ENCODE results near the gene LEAP2. TPM values are rescaled to one million over a fixed set of nuclear protein-coding genes. Genes with fewer than 3 reads are reported as not detected.
"Not testable (repeated sequence)": the region's sequence is repeated elsewhere in the genome, so short reads cannot be mapped to it uniquely, and the experiment has no call there.

The LEAP2 gene
- polyA plus RNA-seq, 3 donors = 0.68 to 1.1 (median 0.70) TPM

- H3K27ac ChIP-seq (ENCODE audit: low read depth, low read length) = no peak overlapping the region
- WGBS, 3 donors = 70 to 83% (median 70%) methylated on average over 8 of the region's 8 CpGs
Observed at GRCh38 chr5:132839426-132840301, 33.8 kb upstream of the LEAP2 start.

- 67 to 80% (median 68%) methylated on average over 3 of the region's 3 CpGs for WGBS, 3 donors
- no peak overlapping the region for H3K27ac ChIP-seq (ENCODE audit: low read depth, low read length)
Observed at GRCh38 chr5:132840313-132840712, 33.2 kb upstream of the LEAP2 start.

DNA sequence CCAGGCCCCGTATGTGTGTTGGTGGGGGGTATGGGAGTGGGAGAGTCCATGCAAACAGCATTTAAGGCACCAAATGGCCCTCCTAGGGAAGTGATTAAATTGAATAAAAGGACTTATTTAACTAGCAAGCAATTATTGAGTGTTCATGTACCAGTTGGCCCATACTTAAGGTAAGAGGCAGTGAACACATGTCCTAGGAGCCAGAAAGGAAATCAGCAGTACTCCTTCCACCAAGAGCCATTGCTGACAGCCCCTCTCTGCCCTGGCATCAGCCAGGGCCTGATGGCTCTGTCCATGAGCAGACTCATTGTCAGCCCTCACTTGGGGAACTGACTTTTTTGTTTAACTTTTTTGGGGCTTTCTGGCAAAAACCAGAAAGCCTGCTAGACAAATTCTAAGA lies 32.6 kb upstream of the LEAP2 start:
- 19 to 71% (median 69%) methylated on average over 1 of the region's 1 CpG for WGBS, 3 donors
- no peak overlapping the region for H3K27ac ChIP-seq (ENCODE audit: low read depth, low read length)

GRCh38 chr5:132841305-132841704 lies 32.2 kb upstream of the LEAP2 start:
- H3K27ac ChIP-seq (ENCODE audit: low read depth, low read length) = no peak overlapping the region
- 64 to 91% (median 85%) methylated on average over 4 of the region's 4 CpGs for WGBS, 3 donors

GRCh38 chr5:132848270-132848669 lies 25.2 kb upstream of the LEAP2 start:
- WGBS, 3 donors = 93 to 96% (median 95%) methylated on average over 8 of the region's 8 CpGs

DNA sequence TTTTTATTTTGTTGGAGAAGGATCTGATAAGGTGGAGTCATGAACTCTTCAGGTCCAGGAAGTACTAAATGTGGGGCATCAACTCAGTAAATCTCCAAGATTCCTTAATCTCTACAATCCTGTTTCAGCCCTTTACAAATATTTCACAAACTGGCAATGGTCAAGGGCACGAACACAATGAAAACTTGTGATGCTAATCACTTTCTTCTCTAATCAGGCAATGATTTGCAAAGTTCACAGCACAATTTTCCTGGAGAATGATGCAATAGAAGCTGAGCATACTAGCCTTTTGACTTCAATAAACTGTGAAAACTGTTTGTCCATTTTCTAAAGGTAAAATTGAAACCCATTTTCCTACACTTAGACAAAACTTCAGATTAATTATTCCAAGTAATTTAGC lies 24.1 kb upstream of the LEAP2 start:
- H3K27ac ChIP-seq (ENCODE audit: low read depth, low read length) = no peak overlapping the region
- 40 to 80% (median 64%) methylated on average over 1 of the region's 1 CpG for WGBS, 3 donors

More at GRCh38 chr5:132848270-132848669, 25.2 kb upstream of the LEAP2 start:
- H3K27ac ChIP-seq (ENCODE audit: low read depth, low read length) = no peak overlapping the region

GRCh38 chr5:132850066-132850465 lies 23.4 kb upstream of the LEAP2 start:
- 62 to 91% (median 82%) methylated on average over 2 of the region's 2 CpGs for WGBS, 3 donors
- H3K27ac ChIP-seq (ENCODE audit: low read depth, low read length) = no peak overlapping the region

DNA sequence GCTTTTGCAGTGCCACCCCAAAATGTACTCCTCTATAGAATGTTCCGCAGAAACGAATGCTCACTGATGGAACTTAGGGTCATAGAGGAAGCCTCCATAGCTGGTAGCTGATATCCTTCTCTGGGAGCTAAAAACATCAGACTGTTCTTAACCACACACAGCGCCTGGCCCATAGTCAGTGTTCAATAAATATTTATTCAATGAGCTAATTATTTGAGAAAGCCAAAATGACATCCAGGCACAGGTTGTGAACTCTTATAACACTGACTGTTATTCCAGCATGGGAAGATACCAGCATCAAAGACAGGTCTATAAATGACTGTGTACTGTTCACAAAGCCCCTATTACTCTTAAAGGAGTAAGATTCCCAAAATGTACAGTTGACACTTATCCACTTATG lies 20.1 kb upstream of the LEAP2 start:
- no peak overlapping the region for H3K27ac ChIP-seq (ENCODE audit: low read depth, low read length)
- WGBS, 3 donors = 68 to 94% (median 88%) methylated on average over 3 of the region's 3 CpGs

- no peak overlapping the region for H3K27ac ChIP-seq (ENCODE audit: low read depth, low read length)
- 21 to 38% (median 24%) methylated on average over 1 of the region's 1 CpG for WGBS, 3 donors
Observed at GRCh38 chr5:132853790-132854189, 19.7 kb upstream of the LEAP2 start.

GRCh38 chr5:132854301-132854700 lies 19.2 kb upstream of the LEAP2 start:
- H3K27ac ChIP-seq (ENCODE audit: low read depth, low read length) = no peak overlapping the region
- 8 to 39% (median 37%) methylated on average over 3 of the region's 3 CpGs for WGBS, 3 donors

- H3K27ac ChIP-seq (ENCODE audit: low read depth, low read length) = not testable (repeated sequence)
- 96 to 98% (median 96%) methylated on average over 5 of the region's 5 CpGs for WGBS, 3 donors
Observed at GRCh38 chr5:132854992-132855391, 18.5 kb upstream of the LEAP2 start.

DNA sequence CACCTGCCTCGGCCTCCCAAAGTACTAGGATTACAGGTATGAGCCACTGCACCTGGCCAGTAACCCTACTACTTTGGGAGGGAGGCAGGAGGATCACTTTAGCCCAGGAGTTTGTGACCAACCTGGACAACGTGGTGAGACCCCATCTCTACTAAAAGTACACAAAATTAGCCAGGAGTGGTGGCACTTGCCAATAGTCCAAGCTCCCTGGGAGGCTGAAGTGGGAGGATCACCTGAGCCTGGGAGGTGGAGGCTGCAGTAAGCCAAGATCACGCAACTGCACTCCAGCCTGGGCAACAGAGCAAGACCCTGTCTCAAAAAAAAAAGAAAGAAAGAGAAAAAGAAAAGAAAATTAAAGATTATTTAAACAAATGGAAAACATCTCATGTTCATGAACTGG lies 17.5 kb upstream of the LEAP2 start:
- no peak overlapping the region for H3K27ac ChIP-seq (ENCODE audit: low read depth, low read length)
- WGBS, 3 donors = 78 to 93% (median 82%) methylated on average over 3 of the region's 3 CpGs

DNA sequence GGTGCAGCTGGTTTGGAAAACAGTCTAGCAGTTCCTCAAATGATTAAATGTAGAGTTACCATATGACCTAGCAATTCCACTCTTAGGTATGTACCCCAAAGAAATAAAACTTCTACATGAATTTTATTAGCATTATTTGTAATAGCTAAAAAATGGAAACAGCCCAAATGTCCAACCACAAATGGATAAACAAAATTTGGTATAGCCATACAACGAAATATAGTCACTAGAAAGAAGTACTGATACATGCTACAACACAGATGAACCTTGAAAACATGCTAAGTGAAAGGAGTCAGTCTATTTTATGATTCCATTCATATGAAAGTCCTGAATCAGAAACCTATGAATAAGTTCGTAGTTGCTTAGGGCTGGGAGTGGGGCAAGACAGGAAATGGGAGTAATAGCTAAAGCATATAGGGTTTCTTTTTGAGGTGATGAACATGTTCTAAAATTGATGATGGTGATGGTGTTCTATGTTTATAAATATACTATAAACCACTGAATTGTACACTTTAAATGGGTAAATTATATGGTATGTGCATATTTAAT lies 13.5 kb upstream of the LEAP2 start:
- no peak overlapping the region for H3K27ac ChIP-seq (ENCODE audit: low read depth, low read length)
- WGBS, 3 donors = 79 to 93% (median 84%) methylated on average over 2 of the region's 2 CpGs

DNA sequence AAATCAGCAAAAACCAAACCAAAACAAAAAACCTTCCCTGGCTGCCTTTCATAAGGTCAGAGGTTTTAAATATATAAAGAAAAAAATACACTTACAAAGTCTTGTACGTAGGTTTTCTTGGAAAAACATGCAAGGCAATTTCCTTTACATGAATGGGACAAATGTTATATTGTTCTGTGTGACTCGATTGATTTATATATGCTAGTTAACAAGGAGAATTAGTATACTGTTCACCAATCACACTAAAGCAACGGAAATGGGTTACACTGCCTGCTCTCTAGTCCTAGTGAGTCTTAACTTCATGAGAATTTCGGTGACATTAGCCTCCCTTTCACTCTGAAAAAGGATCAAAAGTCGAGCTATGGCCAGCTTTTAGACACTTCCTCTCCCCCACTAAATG lies 12.7 kb upstream of the LEAP2 start:
- no peak overlapping the region for H3K27ac ChIP-seq (ENCODE audit: low read depth, low read length)
- WGBS, 3 donors = 60 to 75% (median 74%) methylated on average over 5 of the region's 5 CpGs

- 23 to 35% (median 32%) methylated on average over 30 of the region's 30 CpGs for WGBS, 3 donors
Observed at GRCh38 chr5:132865668-132866341, 7.7 kb upstream of the LEAP2 start.

GRCh38 chr5:132866342-132867045 lies 7.0 kb upstream of the LEAP2 start, which contains the start of the genes GDF9 and UQCRQ:
Gene GDF9 (minus strand): TSS chr5:132866469. CDS start chr5:132864533, 1,936 bp downstream.
Gene UQCRQ (plus strand): TSS chr5:132866642. CDS start chr5:132866882, 240 bp downstream.
- 0 to 1% (median 0%) methylated on average over 55 of the region's 55 CpGs for WGBS, 3 donors
- H3K27ac ChIP-seq (ENCODE audit: low read depth, low read length) = peak within 1 kb of the TSS; percentile 55

More at GRCh38 chr5:132865668-132866341, 7.7 kb upstream of the LEAP2 start:
- peak overlapping the region; percentile 55 for H3K27ac ChIP-seq (ENCODE audit: low read depth, low read length)

DNA sequence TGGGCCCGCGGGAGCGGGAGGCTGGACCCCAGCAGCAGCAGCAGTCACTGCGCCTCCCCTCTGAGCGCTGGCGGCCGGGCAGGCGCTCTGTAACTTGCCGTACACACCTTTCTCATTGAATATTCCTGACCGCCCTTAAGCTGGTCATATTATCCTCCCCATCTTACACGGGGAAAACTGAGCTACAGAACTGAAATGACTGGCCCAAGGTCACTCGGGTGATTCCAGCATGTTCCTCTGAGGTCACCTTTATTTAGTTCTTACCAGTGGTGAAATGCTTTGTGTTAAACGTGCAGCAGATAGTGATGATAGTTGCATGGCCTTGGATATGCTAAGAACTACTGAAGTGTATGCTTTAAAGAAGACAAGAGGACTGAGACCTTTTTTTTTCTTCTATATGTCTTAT lies 6.4 kb upstream of the LEAP2 start:
- peak overlapping the region; percentile 36 for H3K27ac ChIP-seq (ENCODE audit: low read depth, low read length)
- WGBS, 3 donors = 0 to 4% (median 2%) methylated on average over 12 to 13 of the region's 13 CpGs

GRCh38 chr5:132868754-132869153 lies 4.7 kb upstream of the LEAP2 start:
- no peak overlapping the region for H3K27ac ChIP-seq (ENCODE audit: low read depth, low read length)
- WGBS, 3 donors = 80 to 87% (median 84%) methylated on average over 4 of the region's 4 CpGs
